ENCODE data around the gene PTCD3.
A peak's percentile ranks its signal among the peaks of the same experiment; 100 is the strongest.

Gene PTCD3

GRCh38 chr2:86139981-86140380 is 33.9 kb downstream of the PTCD3 start:
- no peak for DNase-seq (ENCODE audit: low spot score in 2 of 2)
- H3K27ac Mint-ChIP-seq (ENCODE audit: low read depth): no peak overlapping the region

GRCh38 chr2:86140969-86141392 is 34.9 kb downstream of the PTCD3 start:
- Mint-ChIP-seq H3K36me3 (ENCODE audit: insufficient read depth) (peaks cover 73% of the 10 kb centered on the region), H3K9me3 (no peaks in the 10 kb centered on the region), H3K4me3 (no peak overlapping the region), H3K27me3 (no peaks in the 10 kb centered on the region), H3K4me1 (no peaks in the 10 kb centered on the region), H3K27ac (ENCODE audit: low read depth) (peak overlapping the region; percentile 46)
- ATAC-seq (replicated peaks; ENCODE audit: extremely low read depth, poor library complexity, severe bottlenecking) (no peak), DNase-seq (ENCODE audit: low spot score in 2 of 2) (no peak)

More at GRCh38 chr2:86139981-86140380, 33.9 kb downstream of the PTCD3 start:
- H3K27me3 Mint-ChIP-seq: no peaks in the 10 kb centered on the region
- no peaks in the 10 kb centered on the region for H3K9me3 Mint-ChIP-seq
- H3K4me3 Mint-ChIP-seq: no peak overlapping the region
- peaks cover 75% of the 10 kb centered on the region for H3K36me3 Mint-ChIP-seq (ENCODE audit: insufficient read depth)
- no peaks in the 10 kb centered on the region for H3K4me1 Mint-ChIP-seq
- ATAC-seq (replicated peaks; ENCODE audit: extremely low read depth, poor library complexity, severe bottlenecking): no peak

- Mint-ChIP-seq H3K9me3 (no peaks in the 10 kb centered on the region), H3K4me3 (no peak overlapping the region), H3K36me3 (ENCODE audit: insufficient read depth) (peaks cover 73% of the 10 kb centered on the region), H3K27ac (ENCODE audit: low read depth) (no peak overlapping the region), H3K27me3 (no peaks in the 10 kb centered on the region), H3K4me1 (no peaks in the 10 kb centered on the region)
- ATAC-seq (replicated peaks; ENCODE audit: extremely low read depth, poor library complexity, severe bottlenecking) (no peak), DNase-seq (ENCODE audit: low spot score in 2 of 2) (no peak)
Measured at GRCh38 chr2:86142436-86143257, 36.6 kb downstream of the PTCD3 start.

- H3K27me3 Mint-ChIP-seq: no peaks in the 10 kb centered on the region
- H3K4me1 Mint-ChIP-seq: no peaks in the 10 kb centered on the region
- no peaks in the 10 kb centered on the region for H3K9me3 Mint-ChIP-seq
- no peak overlapping the region for H3K4me3 Mint-ChIP-seq
- DNase-seq (ENCODE audit: low spot score in 2 of 2) (no peak), ATAC-seq (replicated peaks; ENCODE audit: extremely low read depth, poor library complexity, severe bottlenecking) (no peak)
- H3K27ac Mint-ChIP-seq (ENCODE audit: low read depth): no peak overlapping the region
- H3K36me3 Mint-ChIP-seq (ENCODE audit: insufficient read depth): peaks cover 73% of the 10 kb centered on the region
Measured at GRCh38 chr2:86143307-86143706, 37.3 kb downstream of the PTCD3 start.

GRCh38 chr2:86143926-86144685 is 38.1 kb downstream of the PTCD3 start:
- H3K36me3 Mint-ChIP-seq (ENCODE audit: insufficient read depth): peaks cover 72% of the 10 kb centered on the region
- no peaks in the 10 kb centered on the region for H3K9me3 Mint-ChIP-seq
- no peak overlapping the region for H3K27ac Mint-ChIP-seq (ENCODE audit: low read depth)
- ATAC-seq (replicated peaks; ENCODE audit: extremely low read depth, poor library complexity, severe bottlenecking): no peak
- no peak for DNase-seq (ENCODE audit: low spot score in 2 of 2)
- no peaks in the 10 kb centered on the region for H3K27me3 Mint-ChIP-seq
- H3K4me3 Mint-ChIP-seq: no peak overlapping the region
- H3K4me1 Mint-ChIP-seq: no peaks in the 10 kb centered on the region

GRCh38 chr2:86147793-86148192 is 41.8 kb downstream of the PTCD3 start:
- peaks cover 83% of the 10 kb centered on the region for H3K36me3 Mint-ChIP-seq (ENCODE audit: insufficient read depth)
- no peak overlapping the region for H3K4me3 Mint-ChIP-seq
- no peak overlapping the region for H3K27ac Mint-ChIP-seq (ENCODE audit: low read depth)
- DNase-seq (ENCODE audit: low spot score in 2 of 2): no peak
- ATAC-seq (replicated peaks; ENCODE audit: extremely low read depth, poor library complexity, severe bottlenecking): no peak
- H3K27me3 Mint-ChIP-seq: no peaks in the 10 kb centered on the region
- H3K4me1 Mint-ChIP-seq: no peaks in the 10 kb centered on the region
- H3K9me3 Mint-ChIP-seq: no peaks in the 10 kb centered on the region

- H3K4me1 Mint-ChIP-seq: no peaks in the 10 kb centered on the region
- ATAC-seq (replicated peaks; ENCODE audit: extremely low read depth, poor library complexity, severe bottlenecking): no peak
- no peak overlapping the region for H3K4me3 Mint-ChIP-seq
- H3K36me3 Mint-ChIP-seq (ENCODE audit: insufficient read depth): peaks cover 67% of the 10 kb centered on the region
- no peaks in the 10 kb centered on the region for H3K9me3 Mint-ChIP-seq
- H3K27ac Mint-ChIP-seq (ENCODE audit: low read depth): no peak overlapping the region
- DNase-seq (ENCODE audit: low spot score in 2 of 2): no peak
- H3K27me3 Mint-ChIP-seq: no peaks in the 10 kb centered on the region
Measured at GRCh38 chr2:86150502-86150901, 44.5 kb downstream of the PTCD3 start.

GRCh38 chr2:86157009-86157556 is 51.0 kb downstream of the PTCD3 start:
- no peak for DNase-seq (ENCODE audit: low spot score in 2 of 2)
- Mint-ChIP-seq H3K27ac (ENCODE audit: low read depth) (no peak overlapping the region), H3K9me3 (no peaks in the 10 kb centered on the region), H3K36me3 (ENCODE audit: insufficient read depth) (peaks cover 65% of the 10 kb centered on the region), H3K4me1 (no peaks in the 10 kb centered on the region), H3K4me3 (no peak overlapping the region), H3K27me3 (no peaks in the 10 kb centered on the region)
- ATAC-seq (replicated peaks; ENCODE audit: extremely low read depth, poor library complexity, severe bottlenecking): no peak

- DNase-seq (ENCODE audit: low spot score in 2 of 2): no peak
- H3K36me3 Mint-ChIP-seq (ENCODE audit: insufficient read depth): peaks cover 70% of the 10 kb centered on the region
- H3K4me3 Mint-ChIP-seq: no peak overlapping the region
- no peak for ATAC-seq (replicated peaks; ENCODE audit: extremely low read depth, poor library complexity, severe bottlenecking)
- H3K27me3 Mint-ChIP-seq: no peaks in the 10 kb centered on the region
- H3K27ac Mint-ChIP-seq (ENCODE audit: low read depth): no peak overlapping the region
- H3K9me3 Mint-ChIP-seq: no peaks in the 10 kb centered on the region
- H3K4me1 Mint-ChIP-seq: no peaks in the 10 kb centered on the region
Measured at GRCh38 chr2:86158286-86158685, 52.3 kb downstream of the PTCD3 start.

- no peak overlapping the region for H3K27ac Mint-ChIP-seq (ENCODE audit: low read depth)
- H3K36me3 Mint-ChIP-seq (ENCODE audit: insufficient read depth): peaks cover 76% of the 10 kb centered on the region
- no peak for ATAC-seq (replicated peaks; ENCODE audit: extremely low read depth, poor library complexity, severe bottlenecking)
Measured at GRCh38 chr2:86160156-86160952, 54.3 kb downstream of the PTCD3 start.

GRCh38 chr2:86170449-86170848 is 64.4 kb downstream of the PTCD3 start:
- Mint-ChIP-seq H3K36me3 (ENCODE audit: insufficient read depth) (peaks cover 59% of the 10 kb centered on the region), H3K4me3 (no peak overlapping the region), H3K27me3 (no peaks in the 10 kb centered on the region), H3K4me1 (peaks cover 24% of the 10 kb centered on the region), H3K27ac (ENCODE audit: low read depth) (no peak overlapping the region), H3K9me3 (no peaks in the 10 kb centered on the region)
- DNase-seq (ENCODE audit: low spot score in 2 of 2): no peak
- ATAC-seq (replicated peaks; ENCODE audit: extremely low read depth, poor library complexity, severe bottlenecking): no peak

More at GRCh38 chr2:86160156-86160952, 54.3 kb downstream of the PTCD3 start:
- Mint-ChIP-seq H3K4me1 (no peaks in the 10 kb centered on the region), H3K4me3 (no peak overlapping the region), H3K9me3 (no peaks in the 10 kb centered on the region), H3K27me3 (no peaks in the 10 kb centered on the region)
- no peak for DNase-seq (ENCODE audit: low spot score in 2 of 2)

- Mint-ChIP-seq H3K36me3 (ENCODE audit: insufficient read depth) (peaks cover 59% of the 10 kb centered on the region), H3K4me1 (peaks cover 32% of the 10 kb centered on the region), H3K9me3 (no peaks in the 10 kb centered on the region), H3K27ac (ENCODE audit: low read depth) (no peak overlapping the region), H3K4me3 (no peak overlapping the region), H3K27me3 (no peaks in the 10 kb centered on the region)
- ATAC-seq (replicated peaks; ENCODE audit: extremely low read depth, poor library complexity, severe bottlenecking) (no peak), DNase-seq (ENCODE audit: low spot score in 2 of 2) (no peak)
Measured at GRCh38 chr2:86171295-86171694, 65.3 kb downstream of the PTCD3 start.

Measured in central memory CD8-positive, alpha-beta T cell (primary cell).